BLaER1 (cell line): ENCODE results near the gene SND1.
A peak's percentile ranks its signal among the peaks of the same experiment; 100 is the strongest.

ENCODE experiments used
- H3K27ac ChIP-seq: shearing (Covaris generic); formaldehyde crosslinking; 2 replicates; pipeline ENCODE4 v1.8.1; 2022
- H3K27me3 ChIP-seq: shearing (Covaris generic); formaldehyde crosslinking; 2 replicates; pipeline ENCODE4 v1.8.1; 2022
- H3K36me3 ChIP-seq: shearing (Covaris generic); formaldehyde crosslinking; 2 replicates; pipeline ENCODE4 v1.8.1; 2022
- H3K4me1 ChIP-seq: shearing (Covaris generic); formaldehyde crosslinking; 2 replicates; pipeline ENCODE4 v1.8.1; 2022
- H3K4me2 ChIP-seq: shearing (Covaris generic); formaldehyde crosslinking; 2 replicates; pipeline ENCODE4 v1.8.1; 2022
- H3K4me3 ChIP-seq: shearing (Covaris generic); formaldehyde crosslinking; 2 replicates; pipeline ENCODE4 v1.8.1; 2022
- H3K9ac ChIP-seq: shearing (Covaris generic); formaldehyde crosslinking; 2 replicates; pipeline ENCODE4 v1.8.1; 2022
- H3K9me3 ChIP-seq: shearing (Covaris generic); formaldehyde crosslinking; 2 replicates; pipeline ENCODE4 v1.8.1; 2022
- H4K20me1 ChIP-seq: shearing (Covaris generic); formaldehyde crosslinking; 2 replicates; pipeline ENCODE4 v1.8.1; 2022
- Cebpa-rat ChIP-seq: shearing (Covaris generic); IDR thresholded peaks from 2 replicates; pipeline ENCODE4 v1.8.1; 2022

The SND1 gene

GRCh38 chr7:127769696-127770400 lies 117.9 kb downstream of the SND1 start:
- Histone ChIP-seq H3K27me3 (no peaks in the 10 kb centered on the region), H4K20me1 (peaks cover 30% of the 10 kb centered on the region; the same call in 1 of the 2 replicates), H3K4me2 (no peak overlapping the region), H3K4me1 (peaks cover 20% of the 10 kb centered on the region), H3K27ac (no peak overlapping the region), H3K9ac (no peak overlapping the region), H3K9me3 (peaks cover 7% of the 10 kb centered on the region), H3K36me3 (peaks cover 33% of the 10 kb centered on the region), H3K4me3 (no peak overlapping the region)
- no peak for TF ChIP-seq Cebpa-rat

DNA sequence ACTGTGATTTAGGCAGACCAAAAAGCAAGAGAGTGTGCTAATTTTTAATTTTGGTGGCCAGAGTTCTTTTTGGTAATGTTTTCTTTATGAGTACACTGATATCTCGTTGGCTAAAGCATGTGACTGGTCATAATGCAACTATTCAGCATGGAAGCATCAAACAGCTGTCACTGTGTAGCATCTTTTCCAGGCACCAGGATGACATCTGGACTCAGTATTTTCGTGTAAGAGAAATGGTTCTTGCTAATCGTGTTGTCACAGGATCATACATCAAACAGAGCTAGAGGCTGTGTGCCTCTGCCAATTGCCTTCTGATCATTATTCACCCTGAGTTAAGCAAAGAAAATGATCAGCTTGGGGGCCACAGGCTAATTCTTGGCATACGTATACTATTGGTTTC lies 118.9 kb downstream of the SND1 start:
- no peak for TF ChIP-seq Cebpa-rat
- Histone ChIP-seq H3K9ac (no peak overlapping the region), H4K20me1 (peaks cover 30% of the 10 kb centered on the region; the same call in 1 of the 2 replicates), H3K36me3 (peaks cover 29% of the 10 kb centered on the region), H3K27me3 (no peaks in the 10 kb centered on the region), H3K4me3 (no peak overlapping the region), H3K4me1 (peaks cover 19% of the 10 kb centered on the region), H3K9me3 (peaks cover 5% of the 10 kb centered on the region), H3K27ac (no peak overlapping the region), H3K4me2 (no peak overlapping the region)

DNA sequence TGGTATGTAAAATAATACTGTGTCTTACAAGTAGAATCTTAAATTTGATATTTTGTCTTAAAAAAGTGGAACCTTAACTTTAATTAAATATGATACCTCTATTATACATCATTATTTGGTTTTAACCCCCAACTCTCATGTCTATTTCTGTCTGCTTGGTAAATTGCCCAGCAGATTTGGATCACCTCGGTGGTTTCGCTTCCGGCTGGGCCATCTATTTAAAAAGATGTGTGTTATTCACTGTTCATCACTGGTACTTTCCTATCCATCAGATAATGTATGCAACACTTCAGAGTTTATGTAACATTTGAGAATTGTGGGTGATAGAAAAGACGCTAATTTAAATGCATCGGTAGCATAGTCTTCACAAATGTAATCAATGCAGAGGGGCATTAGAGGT lies 119.7 kb downstream of the SND1 start:
- no peak overlapping the region for H3K4me3 ChIP-seq
- H3K27ac ChIP-seq, result no peak overlapping the region
- no peak overlapping the region for H3K9ac ChIP-seq
- H3K4me1 ChIP-seq, result peaks cover 14% of the 10 kb centered on the region
- no peaks in the 10 kb centered on the region for H3K9me3 ChIP-seq
- H3K36me3 ChIP-seq, result peaks cover 23% of the 10 kb centered on the region
- H3K4me2 ChIP-seq, result no peak overlapping the region
- no peaks in the 10 kb centered on the region for H3K27me3 ChIP-seq
- TF ChIP-seq Cebpa-rat, result no peak
- peaks cover 30% of the 10 kb centered on the region; the same call in 1 of the 2 replicates for H4K20me1 ChIP-seq

- TF ChIP-seq Cebpa-rat, result no peak
- Histone ChIP-seq H3K27ac (no peak overlapping the region), H3K4me1 (peaks cover 13% of the 10 kb centered on the region), H4K20me1 (peaks cover 29% of the 10 kb centered on the region; the same call in 1 of the 2 replicates), H3K9me3 (no peaks in the 10 kb centered on the region), H3K4me3 (no peak overlapping the region), H3K9ac (no peak overlapping the region), H3K36me3 (peaks cover 11% of the 10 kb centered on the region), H3K27me3 (no peaks in the 10 kb centered on the region), H3K4me2 (no peak overlapping the region)
Measured at GRCh38 chr7:127776776-127777386, 124.9 kb downstream of the SND1 start.

GRCh38 chr7:127780489-127780888 lies 128.5 kb downstream of the SND1 start:
- Histone ChIP-seq H3K9me3 (no peaks in the 10 kb centered on the region), H3K36me3 (peaks cover 13% of the 10 kb centered on the region), H4K20me1 (peaks cover 53% of the 10 kb centered on the region), H3K4me2 (no peak overlapping the region), H3K4me3 (no peak overlapping the region), H3K4me1 (peaks cover 26% of the 10 kb centered on the region), H3K27ac (no peak overlapping the region), H3K27me3 (no peaks in the 10 kb centered on the region), H3K9ac (no peak overlapping the region)
- TF ChIP-seq Cebpa-rat, result no peak

- TF ChIP-seq Cebpa-rat, result no peak
- Histone ChIP-seq H3K27me3 (no peaks in the 10 kb centered on the region), H3K9ac (no peak overlapping the region), H3K36me3 (peaks cover 13% of the 10 kb centered on the region), H3K27ac (no peak overlapping the region), H3K4me3 (no peak overlapping the region), H3K4me2 (no peak overlapping the region), H4K20me1 (peaks cover 53% of the 10 kb centered on the region), H3K9me3 (no peaks in the 10 kb centered on the region), H3K4me1 (peaks cover 26% of the 10 kb centered on the region)
Measured at GRCh38 chr7:127781081-127781480, 129.1 kb downstream of the SND1 start.

GRCh38 chr7:127782075-127782474 lies 130.1 kb downstream of the SND1 start:
- Histone ChIP-seq H3K4me3 (no peak overlapping the region), H3K36me3 (peaks cover 13% of the 10 kb centered on the region), H3K4me2 (peak overlapping the region; percentile 31; the same call in 1 of the 2 replicates), H3K9ac (no peak overlapping the region), H3K27me3 (no peaks in the 10 kb centered on the region), H3K9me3 (no peaks in the 10 kb centered on the region), H3K4me1 (peaks cover 24% of the 10 kb centered on the region), H3K27ac (no peak overlapping the region), H4K20me1 (peaks cover 53% of the 10 kb centered on the region)
- TF ChIP-seq Cebpa-rat, result no peak

DNA sequence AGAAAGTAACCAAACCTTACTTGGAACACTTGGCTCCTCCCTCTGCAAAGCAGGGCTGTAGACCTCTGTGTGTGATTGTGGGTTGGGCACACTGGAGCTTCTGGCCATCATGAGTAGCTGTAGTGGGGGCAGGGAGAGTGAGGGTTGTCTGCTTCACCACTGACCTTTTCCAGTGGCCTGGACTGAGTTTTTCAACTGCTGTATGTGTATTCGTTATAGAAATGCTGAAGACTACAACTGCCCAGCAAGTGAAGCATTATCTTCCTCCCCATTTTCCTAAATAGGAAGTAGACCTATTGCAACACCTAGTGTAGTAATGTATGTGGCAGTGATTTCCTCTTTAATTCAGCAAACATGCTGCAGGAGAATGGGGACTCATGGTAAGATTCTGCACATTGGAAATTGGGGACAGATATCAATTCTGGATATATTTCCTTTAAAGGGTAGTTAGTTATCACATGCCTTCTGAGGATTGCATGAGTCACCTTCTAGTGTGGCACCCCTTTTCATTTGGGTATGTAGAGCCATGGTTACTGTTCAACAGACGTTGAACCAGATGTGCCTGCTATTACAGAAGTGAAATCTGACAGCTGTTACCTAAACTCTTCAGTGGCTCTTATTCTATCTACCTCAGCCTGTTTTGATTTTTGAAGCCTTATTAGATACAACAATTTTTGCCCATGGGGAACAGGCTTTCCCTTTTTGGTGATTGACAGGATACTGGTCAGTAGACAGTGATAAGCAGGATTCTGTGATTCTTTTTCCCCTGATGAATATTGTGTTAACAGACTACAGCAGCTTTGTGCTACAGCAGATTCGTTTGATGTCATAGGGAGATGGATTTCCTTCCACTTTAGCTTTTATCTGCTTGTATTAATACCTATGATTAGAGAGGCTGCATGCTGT lies 130.9 kb downstream of the SND1 start:
- Histone ChIP-seq H4K20me1 (peaks cover 53% of the 10 kb centered on the region), H3K9me3 (no peaks in the 10 kb centered on the region), H3K27me3 (no peaks in the 10 kb centered on the region), H3K9ac (no peak overlapping the region), H3K4me1 (peaks cover 33% of the 10 kb centered on the region), H3K4me3 (no peak overlapping the region), H3K4me2 (peak overlapping the region; percentile 31; the same call in 1 of the 2 replicates), H3K36me3 (peaks cover 13% of the 10 kb centered on the region), H3K27ac (no peak overlapping the region)
- no peak for TF ChIP-seq Cebpa-rat

DNA sequence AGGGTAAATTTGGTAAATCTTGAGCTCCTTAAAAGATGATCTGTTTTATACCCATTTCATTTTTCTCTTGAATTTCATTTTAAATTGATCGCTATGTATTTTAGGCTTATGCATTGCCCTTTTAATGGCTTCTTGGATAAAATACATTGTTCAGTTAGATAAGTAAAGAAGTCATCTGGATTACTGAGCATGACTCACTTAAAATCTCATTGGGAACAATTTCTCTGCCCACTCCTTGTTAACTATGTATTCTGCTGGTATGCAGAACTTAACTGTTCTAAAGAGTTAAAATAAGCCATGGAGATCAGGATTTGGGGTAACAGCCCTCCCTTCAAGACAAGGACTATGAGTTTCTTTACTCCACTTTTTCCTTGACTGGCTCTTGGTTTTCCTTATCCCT lies 134.2 kb downstream of the SND1 start:
- no peak overlapping the region for H3K4me2 ChIP-seq
- no peak overlapping the region for H3K4me3 ChIP-seq
- H3K27ac ChIP-seq, result no peak overlapping the region
- peaks cover 45% of the 10 kb centered on the region for H4K20me1 ChIP-seq
- H3K36me3 ChIP-seq, result peaks cover 32% of the 10 kb centered on the region
- H3K9me3 ChIP-seq, result no peaks in the 10 kb centered on the region
- H3K4me1 ChIP-seq, result peaks cover 34% of the 10 kb centered on the region
- no peaks in the 10 kb centered on the region for H3K27me3 ChIP-seq
- TF ChIP-seq Cebpa-rat, result no peak
- no peak overlapping the region for H3K9ac ChIP-seq
